Prostate gland (tissue), 2 donors: Measurements from ENCODE around the gene AKAP9. TPM values are rescaled to one million over a fixed set of nuclear protein-coding genes. Genes with fewer than 3 reads are reported as not detected.
"Not testable (repeated sequence)": the region's sequence is repeated elsewhere in the genome, so short reads cannot be mapped to it uniquely, and the experiment has no call there.

ENCODE experiments used
- DNase-seq: peaks from one replicate; pipeline ENCODE4 v3.0.0-alpha.2; 2019; ENCODE audit warnings: low spot score
- H3K27ac ChIP-seq, 2 donors: fragments of 200-600 bp; sonication (generic); 2 replicates each; pipeline ENCODE4 v1.5.1; 2017 to 2019
- H3K27me3 ChIP-seq: fragments of 200-600 bp; sonication (generic); replicated peaks from 2 replicates; pipeline ENCODE4 v1.5.1; 2019; ENCODE audit not compliant: insufficient read depth
- H3K36me3 ChIP-seq, 2 donors: fragments of 200-600 bp; sonication (generic); 1 replicate in 1 of 2; 2 replicates in 1 of 2; pipeline versions ENCODE4 v1.5.1 to v1.8.1; 2017 to 2019
- H3K4me1 ChIP-seq: fragments of 200-600 bp; sonication (generic); replicated peaks from 2 replicates; pipeline ENCODE4 v1.5.1; 2019
- H3K4me3 ChIP-seq, 2 donors: fragments of 200-600 bp; sonication (generic); 2 replicates each; pipeline ENCODE4 v1.5.1; 2017 to 2019
- H3K9me3 ChIP-seq: fragments of 200-600 bp; sonication (generic); 2 replicates; pipeline ENCODE4 v1.5.1; 2017
- POLR2A ChIP-seq: fragments of 450-650 bp; IDR thresholded peaks from one replicate; pipeline ENCODE4 v1.6.1; 2016; ENCODE audit warnings: antibody characterized with exemption, mild to moderate bottlenecking
- POLR2AphosphoS5 ChIP-seq: sonication (generic); formaldehyde crosslinking; IDR thresholded peaks from one replicate; pipeline ENCODE4 v1.6.1; 2017; ENCODE audit warnings: antibody characterized with exemption
- WGBS: methylation state at CpG from one replicate; pipeline ENCODE4 v1.1.5; 2018; 5-methylcytosine and 5-hydroxymethylcytosine counted together
- intact Hi-C: fragments of 100-400 bp; cut with DNase I; formaldehyde crosslinking; loops from one replicate; pipeline ENCODE4 v1.14.2; 2022
- total RNA-seq, 2 donors: library from RNA; depleted of rRNA; stranded (reverse); fragments of >200 nt; gene quantifications; one replicate each; pipeline ENCODE4 v1.1.0, GENCODE V29; 2016
- TF ChIP-seq, protein P1 (sequence below), 4 experiments: fragments of 200-600 bp in 2 of 4; fragments of 450-650 bp in 2 of 4; sonication (generic) in 2 of 4; IDR thresholded peaks; 1 replicate in 3 of 4; 2 replicates in 1 of 4; pipeline ENCODE4 v1.5.1; 2016 to 2019; ENCODE audit warnings: antibody characterized with exemption in 4 of 4, mild to moderate bottlenecking in 2 of 4, moderate library complexity in 2 of 4

Gene AKAP9
- total RNA-seq, 2 donors from 2014 or later = 61.8 to 80.1 TPM

DNA sequence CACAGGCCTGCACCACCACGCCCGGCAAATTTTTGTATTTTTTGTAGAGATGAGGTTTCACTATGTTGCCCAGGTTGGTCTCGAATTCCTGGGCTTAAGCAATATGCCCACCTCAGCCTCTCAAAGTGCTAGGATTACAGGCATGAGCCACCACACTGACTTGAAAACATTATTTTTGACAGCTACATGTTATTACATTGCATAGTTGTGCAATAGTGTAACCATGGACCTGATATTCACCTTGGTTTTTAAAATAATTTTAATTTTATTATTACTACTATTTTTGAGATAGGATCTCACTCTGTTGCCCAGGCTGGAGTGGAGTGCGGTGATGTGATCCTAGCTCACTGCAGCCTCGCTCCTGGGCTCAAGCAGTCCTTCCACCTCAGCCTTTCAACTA is 18.4 kb downstream of the AKAP9 start:
- Histone ChIP-seq H3K9me3 (no peaks in the 10 kb centered on the region), H3K4me3 (no peak overlapping the region), H3K27me3 (no peaks in the 10 kb centered on the region), H3K27ac (no peak overlapping the region), H3K36me3 (no peaks in the 10 kb centered on the region), H3K4me1 (no peaks in the 10 kb centered on the region)
- TF ChIP-seq, protein P1, sequence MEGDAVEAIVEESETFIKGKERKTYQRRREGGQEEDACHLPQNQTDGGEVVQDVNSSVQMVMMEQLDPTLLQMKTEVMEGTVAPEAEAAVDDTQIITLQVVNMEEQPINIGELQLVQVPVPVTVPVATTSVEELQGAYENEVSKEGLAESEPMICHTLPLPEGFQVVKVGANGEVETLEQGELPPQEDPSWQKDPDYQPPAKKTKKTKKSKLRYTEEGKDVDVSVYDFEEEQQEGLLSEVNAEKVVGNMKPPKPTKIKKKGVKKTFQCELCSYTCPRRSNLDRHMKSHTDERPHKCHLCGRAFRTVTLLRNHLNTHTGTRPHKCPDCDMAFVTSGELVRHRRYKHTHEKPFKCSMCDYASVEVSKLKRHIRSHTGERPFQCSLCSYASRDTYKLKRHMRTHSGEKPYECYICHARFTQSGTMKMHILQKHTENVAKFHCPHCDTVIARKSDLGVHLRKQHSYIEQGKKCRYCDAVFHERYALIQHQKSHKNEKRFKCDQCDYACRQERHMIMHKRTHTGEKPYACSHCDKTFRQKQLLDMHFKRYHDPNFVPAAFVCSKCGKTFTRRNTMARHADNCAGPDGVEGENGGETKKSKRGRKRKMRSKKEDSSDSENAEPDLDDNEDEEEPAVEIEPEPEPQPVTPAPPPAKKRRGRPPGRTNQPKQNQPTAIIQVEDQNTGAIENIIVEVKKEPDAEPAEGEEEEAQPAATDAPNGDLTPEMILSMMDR (IDR thresholded peaks at IDR 0.05) = no peak
- TF ChIP-seq POLR2A (no peak), POLR2AphosphoS5 (no peak)
- intact Hi-C loops = no loop called here
- 73% methylated on average over 5 of the region's 5 CpGs for WGBS
- DNase-seq = no peak

- intact Hi-C loops = no loop called here
- TF ChIP-seq POLR2A (no peak), POLR2AphosphoS5 (no peak)
- TF ChIP-seq, protein P1 (IDR thresholded peaks at IDR 0.05) = no peak
- H3K4me1 ChIP-seq = no peaks in the 10 kb centered on the region
- H3K27ac ChIP-seq = no peak overlapping the region
- 93% methylated on average over 2 of the region's 2 CpGs for WGBS
- no peak overlapping the region for H3K4me3 ChIP-seq
- H3K27me3 ChIP-seq = no peaks in the 10 kb centered on the region
- no peaks in the 10 kb centered on the region for H3K9me3 ChIP-seq
- no peak for DNase-seq
- H3K36me3 ChIP-seq = no peaks in the 10 kb centered on the region
Measured at GRCh38 chr7:91961816-91962215, 21.2 kb downstream of the AKAP9 start.

DNA sequence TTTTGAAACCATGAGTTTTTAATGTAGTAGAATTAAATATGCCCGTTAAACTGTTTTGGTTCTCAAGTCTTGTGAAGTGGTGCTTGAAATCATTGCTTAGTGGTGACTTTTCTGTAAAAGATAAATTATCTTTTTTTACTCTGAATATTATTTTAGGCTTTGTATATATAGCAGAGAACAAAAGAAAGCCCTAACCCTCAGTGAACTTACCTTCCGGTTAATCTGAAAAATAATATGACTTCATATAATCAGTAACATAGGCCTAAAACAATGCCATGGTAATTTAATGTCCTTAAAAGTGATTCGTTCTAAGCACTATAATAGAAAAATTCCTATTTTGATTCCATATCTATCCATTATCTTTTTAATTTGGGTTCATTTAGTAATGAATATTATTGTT is 21.8 kb downstream of the AKAP9 start:
- no peaks in the 10 kb centered on the region for H3K27me3 ChIP-seq
- WGBS = 93% methylated on average over 3 of the region's 3 CpGs
- no peaks in the 10 kb centered on the region for H3K9me3 ChIP-seq
- no peak for TF ChIP-seq POLR2AphosphoS5
- no peak overlapping the region for H3K4me3 ChIP-seq
- H3K27ac ChIP-seq = no peak overlapping the region
- DNase-seq = no peak
- no peaks in the 10 kb centered on the region for H3K4me1 ChIP-seq
- no peaks in the 10 kb centered on the region for H3K36me3 ChIP-seq
- intact Hi-C loops = no loop called here

DNA sequence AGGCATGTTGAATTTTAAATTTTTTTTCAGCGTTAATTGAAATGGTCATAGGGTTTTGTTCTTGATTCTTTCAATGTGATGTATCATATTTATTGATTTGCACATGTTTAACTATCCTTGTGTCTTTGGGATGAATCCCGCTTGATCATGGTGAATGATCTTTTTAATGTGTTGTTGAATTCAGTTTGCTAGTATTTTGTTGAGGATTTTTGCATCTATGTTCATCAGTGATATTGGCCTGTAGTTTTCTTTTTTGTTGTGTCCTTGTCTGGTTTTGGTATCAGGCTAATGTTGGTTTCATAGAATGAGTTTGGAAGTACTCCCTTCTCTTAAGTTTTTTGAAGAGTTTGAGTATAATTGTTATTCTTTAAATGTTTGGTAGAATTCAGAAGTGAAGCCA is 26.9 kb downstream of the AKAP9 start:
- H3K27ac ChIP-seq, H3K4me1 ChIP-seq, H3K36me3 ChIP-seq, H3K4me3 ChIP-seq, intact Hi-C loops, DNase-seq, H3K27me3 ChIP-seq, H3K9me3 ChIP-seq: not testable (repeated sequence)
- 98% methylated on average over 2 of the region's 2 CpGs for WGBS

GRCh38 chr7:91973639-91974038 is 33.0 kb downstream of the AKAP9 start:
- intact Hi-C loops = no loop called here
- Histone ChIP-seq H3K36me3 (no peaks in the 10 kb centered on the region), H3K27me3 (no peaks in the 10 kb centered on the region), H3K27ac (no peak overlapping the region), H3K4me3 (no peak overlapping the region), H3K9me3 (no peaks in the 10 kb centered on the region), H3K4me1 (no peaks in the 10 kb centered on the region)
- WGBS = 86% methylated on average over 5 of the region's 5 CpGs
- TF ChIP-seq, protein P1 (IDR thresholded peaks at IDR 0.05) = no peak
- TF ChIP-seq POLR2AphosphoS5 = no peak
- no peak for TF ChIP-seq POLR2A
- no peak for DNase-seq

DNA sequence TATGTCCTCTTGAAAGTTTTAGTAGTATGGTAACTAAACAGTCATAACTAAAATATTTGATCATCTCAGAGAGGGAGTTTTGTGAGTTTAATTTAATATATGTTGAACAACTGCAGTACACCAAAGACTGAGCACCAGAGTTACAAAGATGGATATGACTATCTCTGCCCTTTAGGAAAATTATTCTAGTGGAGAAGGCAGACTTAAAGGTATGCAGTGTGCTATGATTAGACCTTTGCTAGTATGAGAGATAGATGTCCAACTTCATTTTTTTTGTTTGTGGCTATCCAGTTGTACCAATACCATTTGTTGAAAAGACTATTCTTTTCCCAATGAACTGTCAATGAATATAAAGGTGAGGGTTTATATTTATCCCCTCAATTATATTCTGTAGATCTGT is 33.4 kb downstream of the AKAP9 start:
- Histone ChIP-seq H3K27ac (no peak overlapping the region), H3K4me3 (no peak overlapping the region), H3K9me3 (no peaks in the 10 kb centered on the region), H3K27me3 (no peaks in the 10 kb centered on the region), H3K4me1 (no peaks in the 10 kb centered on the region), H3K36me3 (no peaks in the 10 kb centered on the region)
- DNase-seq = no peak
- TF ChIP-seq POLR2A (no peak), POLR2AphosphoS5 (no peak)
- TF ChIP-seq, protein P1 (IDR thresholded peaks at IDR 0.05) = no peak
- intact Hi-C loops = no loop called here
